ENCODE data around the gene LEMD1.
"Not testable (repeated sequence)": the region's sequence is repeated elsewhere in the genome, so short reads cannot be mapped to it uniquely, and the experiment has no call there.

LEMD1 gene

GRCh38 chr1:205376739-205377138 is 45.1 kb downstream of the LEMD1 start:
- no peak for DNase-seq

- DNase-seq, result peak; percentile 77
These were observed 45.9 kb downstream of the LEMD1 start for GRCh38 chr1:205375835-205376545.

- DNase-seq, result no peak
These were observed 47.4 kb downstream of the LEMD1 start for GRCh38 chr1:205374210-205375078.

- no peak for DNase-seq
These were observed 48.1 kb downstream of the LEMD1 start for GRCh38 chr1:205373798-205374175.

GRCh38 chr1:205373022-205373797 is 48.6 kb downstream of the LEMD1 start:
- no peak for DNase-seq

GRCh38 chr1:205371871-205372660 is 49.8 kb downstream of the LEMD1 start:
- DNase-seq, result no peak

GRCh38 chr1:205370780-205371179 is 51.1 kb downstream of the LEMD1 start:
- DNase-seq, result no peak

GRCh38 chr1:205369701-205370123 is 52.1 kb downstream of the LEMD1 start:
- DNase-seq, result no peak

GRCh38 chr1:205368478-205368877 is 53.4 kb downstream of the LEMD1 start:
- no peak for DNase-seq

GRCh38 chr1:205365945-205366463 is 55.9 kb downstream of the LEMD1 start:
- DNase-seq, result no peak

- DNase-seq, result not testable (repeated sequence)
These were observed 56.8 kb downstream of the LEMD1 start for GRCh38 chr1:205365086-205365485.

- no peak for DNase-seq
These were observed 61.0 kb downstream of the LEMD1 start for GRCh38 chr1:205360891-205361290.

- no peak for DNase-seq
These were observed 61.9 kb downstream of the LEMD1 start for GRCh38 chr1:205359771-205360565.

- no peak for DNase-seq
These were observed 63.3 kb downstream of the LEMD1 start for GRCh38 chr1:205358579-205358978.

GRCh38 chr1:205357567-205357966 is 64.3 kb downstream of the LEMD1 start:
- DNase-seq, result no peak

- peak; percentile 79 for DNase-seq
These were observed 65.3 kb downstream of the LEMD1 start, which contains the start of gene KLHDC8A for GRCh38 chr1:205356440-205357139. KLHDC8A (minus strand) TSS chr1:205356922; CDS start chr1:205343604, 13,318 bp downstream.

- no peak for DNase-seq
These were observed 66.8 kb downstream of the LEMD1 start for GRCh38 chr1:205355075-205355453.

GRCh38 chr1:205354259-205355074 is 67.4 kb downstream of the LEMD1 start:
- DNase-seq, result peak; percentile 64

GRCh38 chr1:205353612-205354011 is 68.2 kb downstream of the LEMD1 start:
- DNase-seq, result no peak

- DNase-seq, result no peak
These were observed 68.7 kb downstream of the LEMD1 start for GRCh38 chr1:205353191-205353590.
